Heart left ventricle (tissue), 13 donors: Measurements from ENCODE around the gene TRRAP.
"Not testable (repeated sequence)": the region's sequence is repeated elsewhere in the genome, so short reads cannot be mapped to it uniquely, and the experiment has no call there.

Source experiments
- POLR2A ChIP-seq, 2 donors: fragments of 450-650 bp; IDR thresholded peaks; one replicate each; pipeline ENCODE4 v1.6.1; 2017; ENCODE audit warnings: antibody characterized with exemption in 2 of 2, mild to moderate bottlenecking in 2 of 2, moderate library complexity in 2 of 2
- TF ChIP-seq, protein P1 (sequence below), 12 donors: fragments of 200-600 bp; sonication (generic) in 4 of 12; IDR thresholded peaks; one replicate each; pipeline versions ENCODE4 v1.5.0 to v1.8.0; 2018 to 2022; ENCODE audit warnings: antibody characterized with exemption in 12 of 12, mild to moderate bottlenecking in 5 of 12
- donor health status: ischemic (EF 13 %, LVEDD 7.1; RV severe dilation, severe dysfunction).
- donor health status: DM: no; HTN: yes; CAD: no.
- donor health status: DM: no; HTN: no; CAD: no.
- donor health status: ischemic (EF 25% LVEDD 6.9; RV normal size, moderate dysfunction).
- donor health status: ischemic (EF 25% LVEDD 5.7; RV mildly dilated, moderate dysfunction).
- donor health status: ischemic (EF 35%, LVEDD 5.7; RV mildly dilated, moderate dysfunction).
- donor health status: nonischemic (EF 11% LVEDD 7.7; RV severe dilation, severe dysfunction).
- donor health status: DM: yes; HTN: yes; CAD: no.
- donor health status: PGD.
- donor health status: ischemic (EF 29% LVEDD 5.4; RV normal size, mild dysfunction).
- donor health status: nonischemic (EF 23%, LVEDD 6.1; RV moderate dilation, normal function).

DNA sequence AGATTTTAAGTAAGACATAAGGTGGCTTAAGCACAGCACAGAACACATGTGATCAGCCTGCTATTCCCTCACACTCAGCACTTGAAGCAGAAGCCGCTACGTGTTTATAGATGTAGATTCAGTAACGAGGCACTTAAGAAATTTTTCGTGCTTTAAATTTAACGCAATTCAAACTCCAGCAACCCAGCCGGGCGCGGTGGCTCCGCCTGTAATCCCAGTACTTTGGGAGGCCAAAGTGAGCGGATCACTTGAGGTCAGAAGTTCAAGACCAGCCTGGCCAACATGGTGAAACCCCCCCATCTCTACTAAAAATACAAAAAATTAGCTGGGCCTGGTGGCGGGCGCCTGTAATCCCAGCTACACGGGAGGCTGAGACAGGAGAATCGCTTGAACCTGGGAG lies 167.9 kb downstream of the TRRAP start:
- TF ChIP-seq, protein P1, sequence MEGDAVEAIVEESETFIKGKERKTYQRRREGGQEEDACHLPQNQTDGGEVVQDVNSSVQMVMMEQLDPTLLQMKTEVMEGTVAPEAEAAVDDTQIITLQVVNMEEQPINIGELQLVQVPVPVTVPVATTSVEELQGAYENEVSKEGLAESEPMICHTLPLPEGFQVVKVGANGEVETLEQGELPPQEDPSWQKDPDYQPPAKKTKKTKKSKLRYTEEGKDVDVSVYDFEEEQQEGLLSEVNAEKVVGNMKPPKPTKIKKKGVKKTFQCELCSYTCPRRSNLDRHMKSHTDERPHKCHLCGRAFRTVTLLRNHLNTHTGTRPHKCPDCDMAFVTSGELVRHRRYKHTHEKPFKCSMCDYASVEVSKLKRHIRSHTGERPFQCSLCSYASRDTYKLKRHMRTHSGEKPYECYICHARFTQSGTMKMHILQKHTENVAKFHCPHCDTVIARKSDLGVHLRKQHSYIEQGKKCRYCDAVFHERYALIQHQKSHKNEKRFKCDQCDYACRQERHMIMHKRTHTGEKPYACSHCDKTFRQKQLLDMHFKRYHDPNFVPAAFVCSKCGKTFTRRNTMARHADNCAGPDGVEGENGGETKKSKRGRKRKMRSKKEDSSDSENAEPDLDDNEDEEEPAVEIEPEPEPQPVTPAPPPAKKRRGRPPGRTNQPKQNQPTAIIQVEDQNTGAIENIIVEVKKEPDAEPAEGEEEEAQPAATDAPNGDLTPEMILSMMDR (IDR thresholded peaks at IDR 0.05) = not testable (repeated sequence)
- TF ChIP-seq POLR2A (IDR thresholded peaks at IDR 0.05) = not testable (repeated sequence)
